Adipose tissue (tissue), 3 donors: ENCODE results near the gene HOXA6. TPM values are rescaled to one million over a fixed set of nuclear protein-coding genes. Genes with fewer than 3 reads are reported as not detected.

Experiments
- H3K27ac ChIP-seq: one replicate; pipeline ENCODE4 v1.5.1; 2013; ENCODE audit warnings: low read depth, low read length
- WGBS, 3 donors: extraction: QIAGEN DNeasy Blood & Tissue Kit; methylation state at CpG; one replicate each; pipeline ENCODE4 v1.1.7; 2013; 5-methylcytosine and 5-hydroxymethylcytosine counted together
- polyA plus RNA-seq, 3 donors: library from polyadenylated mRNA; stranded (reverse); fragments of 200-250 nt; gene quantifications; one replicate each; pipeline ENCODE4 v1.2.3, GENCODE V29; 2013
- donor health status: healthy with polysubstance abuse.
- donor health status: Bipolar disorder and iron deficiency.
- donor health status: healthy.

HOXA6 gene
- polyA plus RNA-seq, 3 donors, result 0.39 to 3.6 (median 1.5) TPM

- WGBS, 3 donors, result 9 to 14% (median 11%) methylated on average over 34 to 35 of the region's 35 CpGs
- H3K27ac ChIP-seq, result peak overlapping the region; percentile 36
These were observed 49.6 kb downstream of the HOXA6 start for GRCh38 chr7:27097686-27098577.

GRCh38 chr7:27096768-27097514 is 50.6 kb downstream of the HOXA6 start:
- 1 to 4% (median 2%) methylated on average over 38 to 41 of the region's 41 CpGs for WGBS, 3 donors
- H3K27ac ChIP-seq, result peak overlapping the region; percentile 21

- WGBS, 3 donors, result 1 to 2% (median 1%) methylated on average over 67 to 68 of the region's 68 CpGs
- H3K27ac ChIP-seq, result peak within 1 kb of the TSS; percentile 21
These were observed 51.4 kb downstream of the HOXA6 start, which contains the start of gene HOXA1 for GRCh38 chr7:27095897-27096767. Gene HOXA1 (minus strand): TSS chr7:27096000. CDS start chr7:27095912, 88 bp downstream.

Other genes with a start within 250 kb of the HOXA6 start
- gene HOXA1, start 51.8 kb downstream of the HOXA6 start, polyA plus RNA-seq, result under 1 TPM; 0.08 to 0.56 (median 0.51) TPM
- 1 to 10 TPM in 1 of 3 donors, under 1 TPM in 2; 0.20 to 1.0 (median 0.92) TPM for gene HOXA2, start 45.1 kb downstream of the HOXA6 start, polyA plus RNA-seq
- gene HOXA4, start 17.0 kb downstream of the HOXA6 start, polyA plus RNA-seq, result 10 to 100 TPM in 1 of 3 donors, 1 to 10 TPM in 2; 1.2 to 19.8 (median 4.9) TPM
- gene HOXA5, start 4.1 kb downstream of the HOXA6 start, polyA plus RNA-seq, result 10 to 100 TPM in 2 of 3 donors, 1 to 10 TPM in 1; 3.1 to 29.6 (median 11.8) TPM
- gene HOXA3, start 4.8 kb upstream of the HOXA6 start, polyA plus RNA-seq, result 1 to 10 TPM in 2 of 3 donors, under 1 TPM in 1; 0.86 to 7.4 (median 4.6) TPM
- 10 to 100 TPM in 1 of 3 donors, 1 to 10 TPM in 2; 1.3 to 10.8 (median 5.2) TPM for gene HOXA7, start 8.9 kb upstream of the HOXA6 start, polyA plus RNA-seq
- gene HOXA9, start 17.8 kb upstream of the HOXA6 start, polyA plus RNA-seq, result 1 to 10 TPM; 1.4 to 6.3 (median 2.7) TPM
- 10 to 100 TPM in 1 of 3 donors, 1 to 10 TPM in 2; 1.7 to 18.3 (median 2.3) TPM for gene HOXA10, start 26.5 kb upstream of the HOXA6 start, polyA plus RNA-seq
- gene HOXA11, start 37.5 kb upstream of the HOXA6 start, polyA plus RNA-seq, result 1 to 10 TPM in 1 of 3 donors, under 1 TPM in 1, not detected in 1; 0.41 to 4.3 TPM
- under 1 TPM in 2 of 3 donors, not detected in 1; 0.03 to 0.37 TPM for gene HOXA13, start 52.3 kb upstream of the HOXA6 start, polyA plus RNA-seq
- under 1 TPM in 2 of 3 donors, not detected in 1; 0.07 to 0.22 TPM for gene EVX1, start 95.0 kb upstream of the HOXA6 start, polyA plus RNA-seq